ENCODE data around the gene GDPD3. TPM values are rescaled to one million over a fixed set of nuclear protein-coding genes. Genes with fewer than 3 reads are reported as not detected.

Gene GDPD3
- total RNA-seq, 1 donor from 2014 or later, result 2.2 TPM

DNA sequence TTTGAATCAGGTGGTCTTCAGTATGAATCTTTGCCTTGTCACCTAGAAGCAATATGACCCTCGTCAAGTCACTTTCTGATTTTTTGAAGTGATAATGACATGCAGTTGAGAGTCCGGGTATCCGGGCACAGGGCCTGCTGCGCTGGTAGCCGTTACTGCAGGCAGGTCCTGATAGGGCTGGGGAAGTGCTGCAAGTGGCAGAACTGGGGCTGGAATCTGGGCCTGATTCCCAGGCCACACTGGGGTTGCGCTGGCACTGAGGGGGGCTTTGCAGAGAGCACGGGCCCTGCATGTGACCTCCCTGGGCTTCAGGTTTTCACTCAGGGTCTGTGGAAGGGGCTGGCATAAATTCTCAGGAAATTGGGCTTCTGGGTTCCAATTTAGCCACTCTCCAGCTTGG lies 34.6 kb downstream of the GDPD3 start:
- no peak for DNase-seq (ENCODE audit: low spot score)
- H3K36me3 Mint-ChIP-seq (ENCODE audit: low read depth), result peaks cover 23% of the 10 kb centered on the region
- no peak overlapping the region for H3K27ac Mint-ChIP-seq (ENCODE audit: unreplicated experiment)
- no peak overlapping the region for H3K4me3 Mint-ChIP-seq (ENCODE audit: unreplicated experiment)
- H3K9me3 Mint-ChIP-seq (ENCODE audit: low read depth), result no peaks in the 10 kb centered on the region
- H3K4me1 Mint-ChIP-seq (ENCODE audit: low read depth), result peaks cover 35% of the 10 kb centered on the region
- no peaks in the 10 kb centered on the region for H3K27me3 Mint-ChIP-seq (ENCODE audit: low read depth)
- TF ChIP-seq, protein P1, sequence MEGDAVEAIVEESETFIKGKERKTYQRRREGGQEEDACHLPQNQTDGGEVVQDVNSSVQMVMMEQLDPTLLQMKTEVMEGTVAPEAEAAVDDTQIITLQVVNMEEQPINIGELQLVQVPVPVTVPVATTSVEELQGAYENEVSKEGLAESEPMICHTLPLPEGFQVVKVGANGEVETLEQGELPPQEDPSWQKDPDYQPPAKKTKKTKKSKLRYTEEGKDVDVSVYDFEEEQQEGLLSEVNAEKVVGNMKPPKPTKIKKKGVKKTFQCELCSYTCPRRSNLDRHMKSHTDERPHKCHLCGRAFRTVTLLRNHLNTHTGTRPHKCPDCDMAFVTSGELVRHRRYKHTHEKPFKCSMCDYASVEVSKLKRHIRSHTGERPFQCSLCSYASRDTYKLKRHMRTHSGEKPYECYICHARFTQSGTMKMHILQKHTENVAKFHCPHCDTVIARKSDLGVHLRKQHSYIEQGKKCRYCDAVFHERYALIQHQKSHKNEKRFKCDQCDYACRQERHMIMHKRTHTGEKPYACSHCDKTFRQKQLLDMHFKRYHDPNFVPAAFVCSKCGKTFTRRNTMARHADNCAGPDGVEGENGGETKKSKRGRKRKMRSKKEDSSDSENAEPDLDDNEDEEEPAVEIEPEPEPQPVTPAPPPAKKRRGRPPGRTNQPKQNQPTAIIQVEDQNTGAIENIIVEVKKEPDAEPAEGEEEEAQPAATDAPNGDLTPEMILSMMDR (IDR thresholded peaks at IDR 0.05), result no peak

GRCh38 chr16:30077656-30078055 lies 35.7 kb downstream of the GDPD3 start:
- H3K9me3 Mint-ChIP-seq (ENCODE audit: low read depth), result no peaks in the 10 kb centered on the region
- H3K27me3 Mint-ChIP-seq (ENCODE audit: low read depth), result no peaks in the 10 kb centered on the region
- H3K4me1 Mint-ChIP-seq (ENCODE audit: low read depth), result peaks cover 36% of the 10 kb centered on the region
- DNase-seq (ENCODE audit: low spot score), result no peak
- peak overlapping the region; percentile 83 for H3K4me3 Mint-ChIP-seq (ENCODE audit: unreplicated experiment)
- peaks cover 16% of the 10 kb centered on the region for H3K36me3 Mint-ChIP-seq (ENCODE audit: low read depth)
- TF ChIP-seq, protein P1 (IDR thresholded peaks at IDR 0.05), result no peak
- H3K27ac Mint-ChIP-seq (ENCODE audit: unreplicated experiment), result peak overlapping the region; percentile 77

DNA sequence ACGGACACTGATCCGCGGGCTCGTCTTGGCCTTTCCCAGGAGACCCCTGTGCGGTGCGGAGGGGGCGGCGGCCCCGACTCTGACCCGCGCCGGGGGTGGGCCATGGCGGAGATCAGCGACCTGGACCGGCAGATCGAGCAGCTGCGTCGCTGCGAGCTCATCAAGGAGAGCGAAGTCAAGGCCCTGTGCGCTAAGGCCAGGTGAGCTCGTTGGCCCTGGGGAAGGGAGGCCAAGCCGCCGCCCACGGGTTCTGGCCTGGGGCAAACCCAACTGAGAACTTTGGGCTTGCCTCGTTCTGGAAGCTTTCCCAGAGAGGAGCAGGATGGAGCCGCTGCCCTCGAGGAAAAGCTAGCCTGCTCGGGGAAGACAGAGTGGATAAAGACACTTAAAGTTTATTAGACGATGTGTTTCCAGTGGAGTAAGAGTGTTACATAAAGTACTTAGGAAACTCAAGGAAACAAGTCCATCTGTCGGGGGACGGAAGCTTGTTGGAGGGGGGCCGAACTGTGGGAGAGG lies 37.0 kb downstream of the GDPD3 start:
- Mint-ChIP-seq H3K4me1 (ENCODE audit: low read depth) (peaks cover 39% of the 10 kb centered on the region), H3K36me3 (ENCODE audit: low read depth) (peaks cover 15% of the 10 kb centered on the region), H3K9me3 (ENCODE audit: low read depth) (no peaks in the 10 kb centered on the region), H3K27me3 (ENCODE audit: low read depth) (no peaks in the 10 kb centered on the region), H3K27ac (ENCODE audit: unreplicated experiment) (peak overlapping the region; percentile 82), H3K4me3 (ENCODE audit: unreplicated experiment) (peak overlapping the region; percentile 83)
- no peak for DNase-seq (ENCODE audit: low spot score)
- TF ChIP-seq, protein P1 (IDR thresholded peaks at IDR 0.05), result no peak

DNA sequence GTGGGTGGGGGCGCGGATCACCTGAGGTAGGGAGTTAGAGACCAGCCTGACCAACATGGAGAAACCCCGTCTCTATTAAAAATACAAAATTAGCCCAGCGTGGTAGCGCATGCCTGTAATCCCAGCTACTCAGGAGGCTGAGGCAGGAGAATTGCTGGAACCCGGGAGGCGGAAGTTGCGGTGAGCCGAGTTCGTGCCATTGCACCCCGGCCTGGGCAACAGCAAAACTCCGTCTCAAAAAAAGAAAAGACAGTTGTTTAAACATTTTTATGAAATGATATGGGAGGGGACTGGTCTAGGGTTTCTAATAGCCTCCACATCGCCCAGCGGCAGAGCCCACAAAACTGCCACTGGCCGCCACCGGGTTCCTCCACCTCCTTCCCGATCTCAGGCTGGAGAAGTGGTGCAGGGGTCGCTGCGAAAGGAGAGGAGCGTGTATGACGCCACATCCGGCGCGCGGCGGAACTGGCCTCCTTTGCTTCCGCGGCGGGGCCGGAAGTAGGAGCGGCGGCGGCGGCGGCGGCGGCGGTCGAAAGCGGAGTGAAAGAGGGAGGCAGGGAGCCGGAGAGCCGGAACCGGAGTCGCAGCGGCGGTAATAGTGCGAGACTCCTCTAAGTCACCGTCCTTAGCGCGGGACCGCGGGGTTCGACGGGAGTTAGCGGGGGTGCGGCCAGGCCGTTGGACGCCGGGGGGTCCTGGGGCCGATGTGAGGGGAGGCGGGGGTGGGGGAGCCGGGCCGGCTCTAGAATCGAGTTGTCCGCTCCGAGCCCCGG lies 37.6 kb downstream of the GDPD3 start, which contains the start of gene PPP4C:
Gene PPP4C (plus strand): TSS at position 492 of the 773 bp plus-strand sequence. CDS start 384 bp downstream, outside the sequence.
- Mint-ChIP-seq H3K36me3 (ENCODE audit: low read depth) (peaks cover 12% of the 10 kb centered on the region), H3K4me3 (ENCODE audit: unreplicated experiment) (peak within 1 kb of the TSS; percentile 83), H3K9me3 (ENCODE audit: low read depth) (no peaks in the 10 kb centered on the region), H3K27me3 (ENCODE audit: low read depth) (no peaks in the 10 kb centered on the region), H3K4me1 (ENCODE audit: low read depth) (peaks cover 39% of the 10 kb centered on the region), H3K27ac (ENCODE audit: unreplicated experiment) (peak within 1 kb of the TSS; percentile 97)
- no peak for DNase-seq (ENCODE audit: low spot score)
- TF ChIP-seq, protein P1 (IDR thresholded peaks at IDR 0.05), result peak; percentile 33

DNA sequence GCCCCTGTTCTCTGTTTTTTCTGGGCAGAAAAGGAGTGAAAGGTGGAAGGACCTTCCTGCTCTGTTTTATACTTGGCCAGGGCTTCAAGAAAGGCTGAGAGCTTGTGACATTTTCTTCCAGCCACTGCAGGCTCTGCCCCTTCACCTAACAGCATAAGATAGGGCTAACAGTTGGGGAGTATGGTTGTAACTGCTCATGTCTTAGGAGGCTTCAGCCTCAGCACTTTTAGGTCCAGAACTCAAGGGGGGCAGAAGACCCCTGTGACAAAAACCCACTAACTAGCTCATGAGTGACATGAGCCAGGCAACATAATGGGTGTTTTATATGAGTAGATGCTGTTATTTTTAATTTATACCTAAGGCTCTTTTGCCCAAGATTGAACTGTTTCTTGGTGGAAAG lies 42.8 kb downstream of the GDPD3 start:
- Mint-ChIP-seq H3K27ac (ENCODE audit: unreplicated experiment) (peak overlapping the region; percentile 54), H3K4me3 (ENCODE audit: unreplicated experiment) (peak overlapping the region; percentile 44), H3K4me1 (ENCODE audit: low read depth) (peaks cover 51% of the 10 kb centered on the region), H3K27me3 (ENCODE audit: low read depth) (no peaks in the 10 kb centered on the region), H3K9me3 (ENCODE audit: low read depth) (no peaks in the 10 kb centered on the region), H3K36me3 (ENCODE audit: low read depth) (peaks cover 38% of the 10 kb centered on the region)
- DNase-seq (ENCODE audit: low spot score), result no peak
- TF ChIP-seq, protein P1 (IDR thresholded peaks at IDR 0.05), result no peak
